GM12872 (cell line): ENCODE data around the gene RAD51.
A peak's percentile ranks its signal among the peaks of the same experiment; 100 is the strongest.

ENCODE experiments used
- TF ChIP-seq, protein P1 (sequence below): IDR thresholded peaks from 3 replicates; pipeline ENCODE4 v1.5.1; 2011; ENCODE audit warnings: low read depth, mild to moderate bottlenecking, low read length, moderate library complexity; ENCODE audit not compliant: insufficient read depth

Gene RAD51

DNA sequence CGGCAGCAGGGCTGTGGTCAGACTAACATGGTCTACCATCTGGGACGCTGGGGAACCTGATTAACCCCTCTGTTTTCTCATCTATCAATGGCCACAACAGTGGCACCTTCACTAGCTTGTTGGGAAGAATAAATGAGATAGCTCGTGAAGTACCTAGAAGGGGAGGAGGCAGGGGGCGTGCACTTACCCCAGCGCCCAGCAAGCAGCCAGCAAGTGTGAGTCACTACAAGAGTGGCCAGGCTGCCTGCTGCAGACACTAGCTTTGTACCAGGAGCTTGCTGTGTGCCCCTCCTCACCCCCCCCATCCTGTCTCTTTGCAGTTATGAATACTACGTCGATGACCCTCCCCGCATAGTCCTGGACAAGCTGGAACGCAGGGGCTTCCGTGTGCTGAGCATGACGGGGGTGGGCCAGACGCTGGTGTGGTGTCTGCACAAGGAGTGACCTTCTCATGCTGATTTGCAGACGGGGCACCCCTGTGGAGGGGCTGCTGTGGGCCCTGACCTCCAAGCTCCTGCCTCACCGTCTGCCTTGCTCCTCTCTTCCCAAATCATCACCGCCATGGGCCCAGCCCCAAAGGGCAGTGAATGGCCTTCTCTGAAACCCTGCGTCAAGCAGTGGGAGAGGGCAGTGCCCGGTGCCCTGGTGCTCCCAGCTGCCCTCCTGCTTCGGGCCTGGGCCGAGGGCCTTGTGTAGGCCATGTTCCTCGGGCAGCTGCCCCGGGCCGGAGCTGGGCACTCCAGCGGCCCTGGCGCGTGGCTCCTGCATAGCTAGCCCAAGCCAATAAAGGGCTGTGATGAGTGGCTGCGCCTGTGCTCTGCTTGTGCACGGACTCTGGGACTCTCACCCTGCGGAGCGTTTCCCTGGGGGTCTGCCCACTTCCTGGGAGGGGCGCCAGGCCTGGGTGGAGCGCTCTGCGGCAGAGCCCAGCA lies 72.2 kb downstream of the RAD51 start:
- TF ChIP-seq, protein P1, sequence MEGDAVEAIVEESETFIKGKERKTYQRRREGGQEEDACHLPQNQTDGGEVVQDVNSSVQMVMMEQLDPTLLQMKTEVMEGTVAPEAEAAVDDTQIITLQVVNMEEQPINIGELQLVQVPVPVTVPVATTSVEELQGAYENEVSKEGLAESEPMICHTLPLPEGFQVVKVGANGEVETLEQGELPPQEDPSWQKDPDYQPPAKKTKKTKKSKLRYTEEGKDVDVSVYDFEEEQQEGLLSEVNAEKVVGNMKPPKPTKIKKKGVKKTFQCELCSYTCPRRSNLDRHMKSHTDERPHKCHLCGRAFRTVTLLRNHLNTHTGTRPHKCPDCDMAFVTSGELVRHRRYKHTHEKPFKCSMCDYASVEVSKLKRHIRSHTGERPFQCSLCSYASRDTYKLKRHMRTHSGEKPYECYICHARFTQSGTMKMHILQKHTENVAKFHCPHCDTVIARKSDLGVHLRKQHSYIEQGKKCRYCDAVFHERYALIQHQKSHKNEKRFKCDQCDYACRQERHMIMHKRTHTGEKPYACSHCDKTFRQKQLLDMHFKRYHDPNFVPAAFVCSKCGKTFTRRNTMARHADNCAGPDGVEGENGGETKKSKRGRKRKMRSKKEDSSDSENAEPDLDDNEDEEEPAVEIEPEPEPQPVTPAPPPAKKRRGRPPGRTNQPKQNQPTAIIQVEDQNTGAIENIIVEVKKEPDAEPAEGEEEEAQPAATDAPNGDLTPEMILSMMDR, result no peak

DNA sequence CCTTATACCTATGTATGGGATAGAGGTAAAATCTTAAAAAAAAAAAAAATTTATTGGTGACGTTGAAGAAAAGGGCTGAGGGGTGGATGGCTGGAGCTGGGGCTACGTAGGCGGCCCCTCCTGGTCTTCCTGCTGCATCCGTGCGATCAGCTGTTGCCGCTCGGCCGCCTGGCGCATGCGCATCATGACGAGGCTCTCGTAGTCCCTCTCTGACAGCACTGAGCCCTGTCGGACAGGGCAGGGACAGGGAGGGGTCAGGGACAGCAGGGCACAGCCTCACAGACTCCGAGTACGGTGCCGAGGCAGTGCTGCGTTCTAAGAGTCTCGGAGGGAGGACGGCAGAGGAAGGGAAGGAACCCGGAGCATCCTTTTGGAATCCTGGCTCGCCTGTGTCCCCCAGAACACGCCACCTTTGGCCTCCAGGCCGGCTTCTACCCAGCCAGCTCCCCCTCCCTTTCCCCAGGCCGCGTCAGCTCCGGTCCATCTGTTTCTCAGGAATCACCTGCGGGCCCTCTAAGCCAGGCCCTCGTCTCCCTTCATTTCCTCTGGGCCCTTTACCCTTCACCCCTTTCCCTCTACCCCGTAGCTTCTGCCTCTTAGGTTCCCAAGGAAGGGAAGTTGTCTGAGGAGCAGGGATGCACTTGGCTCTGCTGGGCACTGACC lies 73.0 kb downstream of the RAD51 start:
- TF ChIP-seq, protein P1, result no peak

DNA sequence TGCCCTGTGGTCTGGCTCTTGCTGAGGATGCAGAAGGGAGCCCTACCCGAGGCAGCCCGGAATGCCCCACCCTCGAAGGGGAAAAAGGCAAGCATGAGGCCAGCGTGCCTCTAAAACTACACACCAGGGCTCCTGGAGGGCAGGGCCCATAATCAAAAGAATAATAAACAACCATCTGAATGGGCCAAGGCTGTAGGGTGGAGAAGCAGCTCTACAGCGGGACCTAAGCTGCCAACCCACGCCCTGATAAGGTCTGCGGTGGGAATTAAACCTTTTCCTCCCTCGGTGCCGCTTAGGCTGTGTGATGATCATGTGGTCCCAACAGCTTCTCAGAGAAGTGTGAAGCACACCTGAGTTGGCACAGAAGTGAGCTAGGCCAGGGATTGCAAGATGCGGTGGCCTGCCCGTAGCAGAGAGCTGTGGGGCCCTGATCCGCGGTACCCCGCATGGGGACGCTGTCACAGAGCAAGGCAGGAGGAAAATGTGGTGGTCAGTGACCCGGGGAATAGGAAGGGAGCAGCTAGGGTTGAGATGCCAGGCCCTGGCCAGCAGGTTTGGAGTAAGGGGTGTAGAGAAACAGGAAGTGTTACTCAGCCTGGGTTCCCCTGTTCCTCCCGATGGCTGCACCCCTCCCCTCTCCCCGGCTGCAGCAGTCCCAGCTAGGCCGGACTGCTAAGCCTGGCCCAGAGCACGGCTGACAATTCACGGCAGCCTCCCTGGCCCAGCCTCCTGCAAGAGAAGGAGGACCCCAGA lies 73.7 kb downstream of the RAD51 start:
- TF ChIP-seq, protein P1, result peak; percentile 45

DNA sequence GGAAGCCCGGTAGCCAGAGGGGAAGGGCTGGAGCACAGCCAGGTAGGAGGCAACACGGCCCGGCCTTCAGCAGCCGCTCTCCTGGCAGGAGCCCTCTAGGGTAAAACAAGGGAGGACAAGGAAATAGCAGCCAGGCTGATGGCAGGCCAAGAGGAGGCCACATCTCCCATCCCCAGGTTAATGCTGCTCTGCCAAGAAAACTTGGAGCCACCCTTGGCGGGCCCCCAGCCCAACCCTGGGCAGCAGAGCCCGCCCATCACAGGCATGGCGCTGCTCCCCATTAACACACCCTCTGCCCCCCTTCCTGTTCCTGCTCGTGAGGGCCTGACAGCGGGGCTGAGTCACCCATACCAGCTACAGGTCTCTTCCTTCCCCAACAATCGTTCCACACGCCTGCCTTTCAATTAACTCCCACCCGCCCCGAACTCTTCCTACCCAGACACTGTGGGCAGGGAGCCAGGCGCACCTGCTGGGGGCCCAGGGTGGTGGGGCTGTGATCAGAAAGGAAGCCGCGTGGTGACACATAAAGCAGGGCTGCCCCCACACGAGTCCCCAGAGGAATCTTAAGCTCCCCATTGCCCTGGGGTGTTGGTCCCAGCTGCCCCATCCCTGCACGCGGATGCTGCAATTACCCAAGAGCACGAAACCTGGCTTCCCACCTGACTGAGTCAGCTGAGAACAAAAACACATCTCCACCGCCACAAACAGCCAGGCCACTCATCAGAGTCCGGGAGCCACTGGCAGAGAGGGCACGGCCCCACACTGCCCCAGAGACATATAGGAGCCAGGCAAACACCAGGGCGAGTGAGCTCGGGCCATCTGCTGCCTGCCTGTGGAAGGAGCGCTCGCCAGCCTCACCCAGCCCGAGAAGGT lies 74.5 kb downstream of the RAD51 start, which contains the start of gene C15orf62:
Gene C15orf62, plus strand, starts transcription at position 707 of the 873 bp plus-strand sequence. CDS start 516 bp downstream, outside the sequence.
- TF ChIP-seq, protein P1, result no peak

DNA sequence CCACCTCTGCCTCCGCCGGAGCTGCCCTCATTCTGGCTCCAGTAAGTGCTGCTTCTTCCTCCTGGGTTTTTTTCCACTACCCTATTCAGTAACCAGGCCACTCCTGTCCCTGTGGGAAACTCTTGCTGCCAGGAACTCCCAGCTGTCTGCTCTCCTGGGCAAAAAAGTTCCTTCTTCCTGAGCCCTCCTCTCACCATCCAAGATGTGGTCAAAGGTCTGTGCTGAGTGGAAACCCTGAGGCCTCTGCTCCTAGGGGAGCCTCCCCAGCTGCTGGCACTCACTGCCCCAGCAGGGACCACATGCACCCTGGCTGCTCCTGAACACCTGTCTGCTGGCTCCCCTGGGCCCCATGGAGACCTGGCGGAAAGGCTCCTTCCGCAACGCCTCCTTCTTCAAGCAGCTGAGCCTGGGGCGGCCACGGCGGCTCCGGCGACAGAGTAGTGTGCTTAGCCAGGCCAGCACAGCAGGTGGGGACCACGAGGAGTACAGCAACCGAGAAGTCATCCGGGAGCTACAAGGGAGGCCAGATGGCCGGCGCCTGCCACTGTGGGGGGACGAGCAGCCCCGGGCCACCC lies 75.3 kb downstream of the RAD51 start:
- TF ChIP-seq, protein P1, result no peak

DNA sequence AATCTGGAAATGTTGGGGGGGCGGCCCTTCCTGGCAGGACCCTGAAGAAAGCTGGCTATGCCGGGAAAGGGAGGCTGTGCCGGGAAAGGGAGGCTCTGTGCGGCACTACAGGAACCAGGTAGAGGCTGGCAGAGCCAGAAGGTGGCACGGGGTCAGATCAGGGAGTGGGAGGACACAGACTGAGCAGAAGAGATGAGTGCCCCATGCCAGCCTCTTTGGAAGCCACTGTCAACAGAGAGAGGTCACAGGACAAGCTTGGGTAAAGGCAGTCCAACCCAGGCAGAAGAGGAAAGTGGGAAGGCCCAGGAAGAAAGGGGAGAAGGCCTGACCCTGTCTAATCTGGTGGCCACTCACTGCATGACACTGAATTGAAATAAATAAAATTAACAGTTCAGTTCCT lies 76.3 kb downstream of the RAD51 start:
- TF ChIP-seq, protein P1, result no peak
